IMR-90 (cell line): ENCODE results near the gene FAM78A. TPM values are rescaled to one million over a fixed set of nuclear protein-coding genes. Genes with fewer than 3 reads are reported as not detected.

ENCODE experiments used
- ATAC-seq: fragments of 200-7000 bp; cut with Tn5 transposase; 2 replicates; pipeline ENCODE4 v1.9.1; 2020; ENCODE audit warnings: low read depth, mild to moderate bottlenecking, moderate library complexity
- BruUV-seq: library from RNA; stranded (reverse); fragments of 400-500 nt; replicated peaks from 2 replicates; lab custom pipeline; 2021; lab: Mats Ljungman, UMichigan
- CTCF ChIA-PET: fragments of 300-600 bp; formaldehyde crosslinking; extraction: SDS; loops from one replicate; lab custom pipeline; 2021; ENCODE audit warnings: antibody characterized with exemption; lab: Yijun Ruan, JAX
- POLR2A ChIA-PET: fragments of 300-600 bp; sonication (Branson Sonifier 250); formaldehyde crosslinking; loops from one replicate; lab custom pipeline; 2022; ENCODE audit warnings: antibody characterized with exemption; ENCODE audit not compliant: unreplicated experiment; lab: Charles Lee
- DNase-seq: peaks from one replicate; pipeline ENCODE4 v3.0.0; 2013
- H2AFZ ChIP-seq: replicated peaks from 2 replicates; pipeline ENCODE3; 2013; ENCODE audit warnings: low read length, mild to moderate bottlenecking; ENCODE audit not compliant: poor library complexity
- H2AK5ac ChIP-seq: 2 replicates; pipeline ENCODE4 v1.6.1; 2013; ENCODE audit warnings: low read depth, low read length, inconsistent platforms
- H2AK9ac ChIP-seq: replicated peaks from 2 replicates; pipeline ENCODE3; 2013; ENCODE audit warnings: mild to moderate bottlenecking, low read depth, low read length, moderate library complexity; ENCODE audit not compliant: poor library complexity
- H2BK120ac ChIP-seq: 2 replicates; pipeline ENCODE4 v1.6.1; 2013; ENCODE audit warnings: low read depth, low read length, inconsistent platforms
- H2BK15ac ChIP-seq: 3 replicates; pipeline ENCODE4 v1.6.1; 2013; ENCODE audit warnings: low read depth, low read length, inconsistent platforms
- H2BK20ac ChIP-seq: 2 replicates; pipeline ENCODE4 v1.6.1; 2013; ENCODE audit warnings: low read depth, mild to moderate bottlenecking, inconsistent platforms, low read length, moderate library complexity
- H2BK5ac ChIP-seq: 2 replicates; pipeline ENCODE4 v1.6.1; 2013; ENCODE audit warnings: mild to moderate bottlenecking, low read depth, low read length, inconsistent platforms; ENCODE audit not compliant: poor library complexity, severe bottlenecking
- H3K14ac ChIP-seq: replicated peaks from 2 replicates; pipeline ENCODE4 v1.6.1; 2013; ENCODE audit warnings: low read depth, low read length, inconsistent platforms
- H3K18ac ChIP-seq: 2 replicates; pipeline ENCODE4 v1.6.1; 2013; ENCODE audit warnings: low read depth, low read length, control low read depth
- H3K23ac ChIP-seq: 2 replicates; pipeline ENCODE4 v1.6.1; 2013; ENCODE audit warnings: low read depth, low read length, inconsistent platforms
- H3K27ac ChIP-seq: 2 replicates; pipeline ENCODE4 v1.5.1; 2013; ENCODE audit warnings: mild to moderate bottlenecking, control low read depth, low read length; ENCODE audit not compliant: insufficient read depth
- H3K27me3 ChIP-seq: 2 replicates; pipeline ENCODE4 v1.6.1; 2013; ENCODE audit warnings: low read length; ENCODE audit not compliant: control insufficient read depth, insufficient read depth
- H3K36me3 ChIP-seq: 2 replicates; pipeline ENCODE4 v1.6.1; 2013; ENCODE audit warnings: low read length, mixed read lengths; ENCODE audit not compliant: control insufficient read depth, insufficient read depth
- H3K4ac ChIP-seq: 2 replicates; pipeline ENCODE4 v1.6.1; 2013; ENCODE audit warnings: low read depth, low read length, inconsistent platforms
- H3K4me1 ChIP-seq: 2 replicates; pipeline ENCODE4 v1.6.1; 2013; ENCODE audit warnings: low read length, mixed read lengths; ENCODE audit not compliant: control insufficient read depth, insufficient read depth
- H3K4me2 ChIP-seq: 2 replicates; pipeline ENCODE4 v1.6.1; 2013; ENCODE audit warnings: low read depth, mild to moderate bottlenecking, control low read depth, low read length, moderate library complexity
- H3K4me3 ChIP-seq: 2 replicates; pipeline ENCODE4 v1.5.1; 2013; ENCODE audit warnings: low read depth, mild to moderate bottlenecking, control low read depth, low read length, moderate library complexity; ENCODE audit not compliant: insufficient read depth
- H3K56ac ChIP-seq: 2 replicates; pipeline ENCODE4 v1.6.1; 2013; ENCODE audit warnings: low read length, inconsistent platforms; ENCODE audit not compliant: insufficient read depth; ENCODE audit errors: extremely low read depth
- H3K79me1 ChIP-seq, 2 experiments: 2 replicates each; pipeline ENCODE4 v1.6.1; 2013; ENCODE audit warnings: low read length in 2 of 2, inconsistent platforms in 1 of 2, low read depth in 1 of 2
- H3K9ac ChIP-seq: 2 replicates; pipeline ENCODE4 v1.6.1; 2013; ENCODE audit warnings: low read depth, low read length, control low read depth
- H3K9me1 ChIP-seq: 2 replicates; pipeline ENCODE4 v1.6.1; 2013; ENCODE audit warnings: low read length, inconsistent platforms; ENCODE audit not compliant: insufficient read depth
- H3K9me3 ChIP-seq: 2 replicates; pipeline ENCODE4 v1.6.1; 2013; ENCODE audit warnings: low read length; ENCODE audit not compliant: control insufficient read depth, insufficient read depth
- H4K20me1 ChIP-seq: 2 replicates; pipeline ENCODE4 v1.6.1; 2013; ENCODE audit warnings: low read length, inconsistent platforms; ENCODE audit not compliant: insufficient read depth
- H4K5ac ChIP-seq: 2 replicates; pipeline ENCODE4 v1.6.1; 2013; ENCODE audit warnings: mild to moderate bottlenecking, low read depth, low read length, control low read depth
- H4K8ac ChIP-seq, 2 experiments: 2 replicates each; pipeline ENCODE4 v1.6.1; 2013; ENCODE audit warnings: low read depth in 2 of 2, low read length in 2 of 2, control low read depth in 1 of 2, inconsistent platforms in 1 of 2
- H4K91ac ChIP-seq: 2 replicates; pipeline ENCODE4 v1.6.1; 2013; ENCODE audit warnings: low read depth, low read length, inconsistent platforms; ENCODE audit not compliant: insufficient read depth
- CEBPB ChIP-seq: IDR thresholded peaks from 2 replicates; pipeline ENCODE4 v1.6.1; 2012; ENCODE audit warnings: low read depth, low read length, improper control_type of control experiment
- CTCF ChIP-seq: conservative IDR thresholded peaks from 2 replicates; pipeline ENCODE4 v1.5.1; 2012; ENCODE audit warnings: mild to moderate bottlenecking, low read depth, low read length, improper control_type of control experiment
- NFE2L2 ChIP-seq: fragments of 150-350 bp; IDR thresholded peaks from 2 replicates; pipeline ENCODE4 v1.6.1; 2016; ENCODE audit warnings: low read depth, mild to moderate bottlenecking, low read length
- SMC3 ChIP-seq: fragments of 150-350 bp; IDR thresholded peaks from 2 replicates; pipeline ENCODE4 v1.6.1; 2016; ENCODE audit warnings: low read depth, mild to moderate bottlenecking, antibody characterized with exemption, low read length, moderate library complexity
- WGBS, 2 experiments: methylation state at CpG; one replicate each; pipeline versions ENCODE4 v1.1.5 to v1.1.7; 2013; ENCODE audit warnings: missing lambda C conversion rate in 2 of 2; ENCODE audit not compliant: insufficient read length in 1 of 2; ENCODE audit errors: extremely low coverage in 2 of 2; 5-methylcytosine and 5-hydroxymethylcytosine counted together
- dilution Hi-C: fragments of 300-500 bp; cut with HindIII; formaldehyde crosslinking; loops from one replicate; pipeline ENCODE4 v1.14.3; 2018; ENCODE audit warnings: low sequenced_read_pairs; ENCODE audit not compliant: unreplicated experiment
- in situ Hi-C: fragments of 300-500 bp; cut with MboI; formaldehyde crosslinking; loops from 3 replicates; pipeline ENCODE4 v1.14.3; 2019; ENCODE audit warnings: low sequenced_read_pairs, inconsistent platforms, mixed read lengths
- intact Hi-C: fragments of 100-400 bp; cut with micrococcal nuclease; formaldehyde crosslinking; loops from 2 replicates; pipeline ENCODE4 v1.10.0; 2022
- polyA plus RNA-seq, 3 experiments: library from polyadenylated mRNA; depleted of rRNA; stranded (reverse); fragments of >200 nt; gene quantifications; 2 replicates each; pipeline ENCODE4 v1.2.3, GENCODE V29; 2012; ENCODE audit warnings: low replicate concordance in 1 of 3
- total RNA-seq: library from RNA; depleted of rRNA; stranded (reverse); fragments of >200 nt; gene quantifications from 2 replicates; pipeline ENCODE4 v1.2.3, GENCODE V29; 2012

The FAM78A gene
- total and polyA plus RNA-seq, 2 of the 4 experiments (the other 2 are of a cell fraction) = 0.18 to 0.27 TPM

- H3K27ac ChIP-seq = no peak overlapping the region
- no peak overlapping the region for H2AK5ac ChIP-seq
- no peak overlapping the region for H4K91ac ChIP-seq
- H3K27me3 ChIP-seq = peaks cover 6% of the 10 kb centered on the region; the same call in 1 of the 2 replicates
- no peak overlapping the region for H2AFZ ChIP-seq
- no peaks in the 10 kb centered on the region for H3K9me3 ChIP-seq
- H2BK15ac ChIP-seq = no peak overlapping the region
- H3K4me2 ChIP-seq = no peak overlapping the region
- intact Hi-C loops = no loop called here
- H3K4ac ChIP-seq = no peak overlapping the region
- ChIA-PET POLR2A (no interaction called here), CTCF (no interaction called here)
- no peak overlapping the region for H3K9ac ChIP-seq
- no peak for DNase-seq
- H3K18ac ChIP-seq = no peak overlapping the region
- no peaks in the 10 kb centered on the region for H3K36me3 ChIP-seq
- peaks cover 2% of the 10 kb centered on the region; the same call in 1 of the 2 replicates for H3K4me1 ChIP-seq
- no peak overlapping the region for H3K23ac ChIP-seq
- H4K5ac ChIP-seq = no peak overlapping the region
- H3K79me1 ChIP-seq = no peaks in the 10 kb centered on the region
- TF ChIP-seq SMC3 = no peak
- TF ChIP-seq NFE2L2 = no peak
- TF ChIP-seq CEBPB = no peak
- TF ChIP-seq CTCF = no peak
- H3K14ac ChIP-seq = no peak overlapping the region
- no peak overlapping the region for H3K4me3 ChIP-seq
- H4K8ac ChIP-seq = no peak overlapping the region
- H3K9me1 ChIP-seq = no peaks in the 10 kb centered on the region
- no peak for ATAC-seq
- H2BK5ac ChIP-seq = no peak overlapping the region
- no peaks in the 10 kb centered on the region; the same call in 1 of the 2 replicates for H4K20me1 ChIP-seq
- no peak overlapping the region for H2BK120ac ChIP-seq
- dilution Hi-C loops = no loop called here
- H3K56ac ChIP-seq = no peak overlapping the region
- 83% methylated on average over 1 of the region's 5 CpGs; no CpG with 5 or more reads in 1 of the 2 experiments for WGBS, 2 experiments
- BruUV-seq = no TSS peak
- no peak overlapping the region for H2AK9ac ChIP-seq
- in situ Hi-C loops = no loop called here
- no peak overlapping the region for H2BK20ac ChIP-seq
Measured at GRCh38 chr9:131299961-131300347, 23.6 kb upstream of the FAM78A start.
